BE2C (cell line): ENCODE results near the gene DHX36.

Experiments used
- DNase-seq: peaks from one replicate; pipeline ENCODE4 v3.0.0-alpha.2; 2020
- H3K27me3 ChIP-seq: fragments of 250-450 bp; sonication (Bioruptor Pico); 2 replicates; pipeline ENCODE4 v1.5.1; 2020; ENCODE audit warnings: mild to moderate bottlenecking
- H3K36me3 ChIP-seq: fragments of 250-450 bp; sonication (Bioruptor Pico); 2 replicates; pipeline ENCODE4 v1.5.1; 2020; ENCODE audit warnings: mild to moderate bottlenecking
- H3K4me1 ChIP-seq: fragments of 250-450 bp; sonication (Bioruptor Pico); 2 replicates; pipeline ENCODE4 v1.5.1; 2020
- H3K4me3 ChIP-seq: 2 replicates; pipeline ENCODE4 v1.5.1; 2011; ENCODE audit warnings: low read depth, low read length
- H3K9me3 ChIP-seq: fragments of 250-450 bp; sonication (Bioruptor Pico); 2 replicates; pipeline ENCODE4 v1.5.1; 2020
- TF ChIP-seq, protein P1 (sequence below): IDR thresholded peaks from 2 replicates; pipeline ENCODE4 v1.5.1; 2012; ENCODE audit warnings: mild to moderate bottlenecking, low read depth, low read length

DHX36 gene

DNA sequence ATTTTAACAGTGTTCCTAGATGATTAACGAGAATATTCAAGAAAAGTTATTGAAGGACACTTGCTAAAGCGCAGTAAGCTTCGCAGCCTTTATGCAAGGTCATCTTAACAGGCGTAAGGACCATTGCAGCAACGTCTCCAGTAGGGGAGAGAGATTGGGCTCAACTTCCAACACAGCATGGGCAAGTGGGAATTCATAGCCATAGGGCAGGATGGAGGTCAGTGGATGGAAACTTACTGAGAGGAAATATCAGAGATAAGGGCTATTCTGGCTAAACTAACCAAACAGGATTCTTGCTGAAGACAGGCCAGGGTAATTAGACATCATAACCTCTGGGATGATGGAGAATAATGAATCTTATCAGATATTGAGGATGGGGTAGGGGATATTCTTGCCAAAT lies 82.8 kb downstream of the DHX36 start:
- no peak for DNase-seq
- Histone ChIP-seq H3K9me3 (no peaks in the 10 kb centered on the region), H3K36me3 (no peaks in the 10 kb centered on the region), H3K27me3 (no peaks in the 10 kb centered on the region; the same call in 1 of the 2 replicates), H3K4me3 (no peak overlapping the region), H3K4me1 (no peaks in the 10 kb centered on the region)
- TF ChIP-seq, protein P1, sequence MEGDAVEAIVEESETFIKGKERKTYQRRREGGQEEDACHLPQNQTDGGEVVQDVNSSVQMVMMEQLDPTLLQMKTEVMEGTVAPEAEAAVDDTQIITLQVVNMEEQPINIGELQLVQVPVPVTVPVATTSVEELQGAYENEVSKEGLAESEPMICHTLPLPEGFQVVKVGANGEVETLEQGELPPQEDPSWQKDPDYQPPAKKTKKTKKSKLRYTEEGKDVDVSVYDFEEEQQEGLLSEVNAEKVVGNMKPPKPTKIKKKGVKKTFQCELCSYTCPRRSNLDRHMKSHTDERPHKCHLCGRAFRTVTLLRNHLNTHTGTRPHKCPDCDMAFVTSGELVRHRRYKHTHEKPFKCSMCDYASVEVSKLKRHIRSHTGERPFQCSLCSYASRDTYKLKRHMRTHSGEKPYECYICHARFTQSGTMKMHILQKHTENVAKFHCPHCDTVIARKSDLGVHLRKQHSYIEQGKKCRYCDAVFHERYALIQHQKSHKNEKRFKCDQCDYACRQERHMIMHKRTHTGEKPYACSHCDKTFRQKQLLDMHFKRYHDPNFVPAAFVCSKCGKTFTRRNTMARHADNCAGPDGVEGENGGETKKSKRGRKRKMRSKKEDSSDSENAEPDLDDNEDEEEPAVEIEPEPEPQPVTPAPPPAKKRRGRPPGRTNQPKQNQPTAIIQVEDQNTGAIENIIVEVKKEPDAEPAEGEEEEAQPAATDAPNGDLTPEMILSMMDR = no peak

GRCh38 chr3:154240235-154240634 lies 84.1 kb downstream of the DHX36 start:
- Histone ChIP-seq H3K36me3 (no peaks in the 10 kb centered on the region), H3K27me3 (no peaks in the 10 kb centered on the region; the same call in 1 of the 2 replicates), H3K4me3 (no peak overlapping the region), H3K9me3 (no peaks in the 10 kb centered on the region), H3K4me1 (no peaks in the 10 kb centered on the region)
- no peak for DNase-seq
- TF ChIP-seq, protein P1 = no peak

DNA sequence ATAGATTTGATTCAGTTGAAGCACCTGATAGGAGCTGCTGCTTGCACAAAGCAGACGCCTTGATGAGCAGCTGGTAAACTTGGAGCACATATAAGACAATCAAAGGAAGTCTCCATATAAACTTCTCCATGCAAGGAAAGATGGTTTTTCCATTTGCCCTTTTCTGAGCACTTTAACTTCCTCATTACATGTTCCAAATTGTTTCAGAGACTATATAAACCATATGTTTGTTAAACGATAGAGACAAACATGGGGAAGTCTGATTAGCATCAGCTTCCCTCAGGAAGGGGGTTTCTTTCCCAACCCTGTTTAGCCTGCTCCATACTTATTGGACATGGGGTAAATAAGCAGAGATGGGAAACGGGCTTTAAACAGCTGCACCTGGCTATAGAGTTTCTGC lies 88.0 kb downstream of the DHX36 start:
- Histone ChIP-seq H3K9me3 (no peaks in the 10 kb centered on the region), H3K4me1 (no peaks in the 10 kb centered on the region), H3K4me3 (no peak overlapping the region), H3K36me3 (no peaks in the 10 kb centered on the region), H3K27me3 (no peaks in the 10 kb centered on the region)
- TF ChIP-seq, protein P1 = no peak
- no peak for DNase-seq

DNA sequence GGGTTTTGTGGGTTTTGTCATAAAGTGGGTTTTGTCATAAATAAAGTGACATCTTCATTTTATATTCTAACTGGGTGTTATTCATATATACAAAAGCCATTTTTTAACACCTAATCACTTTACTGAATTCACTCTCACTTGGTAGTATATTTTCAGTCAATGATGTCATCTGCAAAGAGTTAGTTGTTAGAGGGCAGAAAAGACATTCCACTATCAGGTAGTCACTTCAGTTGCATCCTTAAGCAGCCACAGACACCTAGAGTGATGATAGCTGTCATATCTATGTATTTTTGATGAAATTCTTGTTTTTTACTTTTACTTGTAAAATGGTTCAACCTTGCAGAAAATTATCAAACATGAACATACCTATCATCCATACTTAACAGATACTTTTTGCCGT lies 89.0 kb downstream of the DHX36 start:
- H3K36me3 ChIP-seq = no peaks in the 10 kb centered on the region
- TF ChIP-seq, protein P1 = no peak
- no peak for DNase-seq

DNA sequence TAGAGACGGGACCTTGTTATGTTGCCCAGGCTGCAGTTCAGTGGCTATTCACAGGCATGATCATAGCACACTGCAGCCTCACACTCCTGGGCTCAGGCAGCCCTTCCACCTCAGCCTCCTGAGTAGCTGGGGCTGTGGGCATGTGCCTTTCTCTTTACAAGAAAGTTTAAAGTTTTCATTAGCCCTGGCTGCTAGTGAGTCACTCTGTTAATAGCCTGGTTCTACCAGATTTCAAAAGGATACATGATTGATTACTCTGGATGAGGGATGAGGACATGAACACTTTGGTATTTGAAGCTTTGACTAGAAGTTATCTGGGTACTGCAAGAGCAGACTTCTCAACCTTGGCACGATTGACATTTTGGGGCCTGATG lies 95.1 kb downstream of the DHX36 start:
- Histone ChIP-seq H3K9me3 (no peaks in the 10 kb centered on the region), H3K4me1 (no peaks in the 10 kb centered on the region), H3K27me3 (no peaks in the 10 kb centered on the region), H3K4me3 (no peak overlapping the region), H3K36me3 (no peaks in the 10 kb centered on the region)
- DNase-seq = no peak
- TF ChIP-seq, protein P1 = no peak

More for the DNA sequence above, 89.0 kb downstream of the DHX36 start:
- H3K4me1 ChIP-seq = no peaks in the 10 kb centered on the region
- H3K9me3 ChIP-seq = no peaks in the 10 kb centered on the region
- H3K4me3 ChIP-seq = no peak overlapping the region
- H3K27me3 ChIP-seq = no peaks in the 10 kb centered on the region

DNA sequence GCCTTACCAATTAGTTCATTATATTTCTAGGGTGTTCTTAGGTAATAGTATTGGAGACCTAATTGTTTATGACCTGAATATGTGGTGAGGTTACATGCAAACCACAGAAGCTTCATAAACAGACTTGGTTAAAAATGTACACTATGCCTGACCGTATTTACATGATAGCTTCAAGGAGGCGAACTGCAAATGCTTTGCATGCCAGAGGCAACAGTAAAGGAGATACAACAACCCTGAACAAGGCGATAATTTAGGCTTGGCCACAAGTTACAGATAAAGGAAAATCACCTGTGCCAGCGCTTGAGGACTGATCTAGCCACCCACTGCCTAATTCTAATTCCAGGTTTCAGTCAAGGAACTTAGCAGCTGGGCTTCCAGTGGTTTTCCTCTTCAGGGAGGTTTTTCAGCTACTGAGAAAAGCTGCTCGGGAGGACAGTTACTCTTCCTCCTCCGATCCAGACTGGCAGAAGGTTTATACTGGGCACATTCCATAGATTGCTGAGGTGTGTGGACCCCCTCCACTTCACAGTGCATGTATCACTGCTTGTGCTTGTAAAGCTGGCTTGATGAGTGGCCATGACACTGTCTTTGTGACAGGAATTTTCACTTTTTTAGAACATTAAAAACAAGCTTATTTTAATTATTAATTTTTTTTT lies 95.6 kb downstream of the DHX36 start:
- Histone ChIP-seq H3K9me3 (no peaks in the 10 kb centered on the region), H3K4me3 (no peak overlapping the region), H3K4me1 (no peaks in the 10 kb centered on the region), H3K27me3 (no peaks in the 10 kb centered on the region), H3K36me3 (no peaks in the 10 kb centered on the region)
- TF ChIP-seq, protein P1 = no peak
- DNase-seq = no peak
